NK-92 (cell line): ENCODE measurements around the gene NDUFAF2.
"Not testable (repeated sequence)": the region's sequence is repeated elsewhere in the genome, so short reads cannot be mapped to it uniquely, and the experiment has no call there.

Experiments
- DNase-seq: peaks from one replicate; lab custom pipeline; 2025; ENCODE audit not compliant: unreplicated experiment; lab: John Stamatoyannopoulos, UW

Gene NDUFAF2

DNA sequence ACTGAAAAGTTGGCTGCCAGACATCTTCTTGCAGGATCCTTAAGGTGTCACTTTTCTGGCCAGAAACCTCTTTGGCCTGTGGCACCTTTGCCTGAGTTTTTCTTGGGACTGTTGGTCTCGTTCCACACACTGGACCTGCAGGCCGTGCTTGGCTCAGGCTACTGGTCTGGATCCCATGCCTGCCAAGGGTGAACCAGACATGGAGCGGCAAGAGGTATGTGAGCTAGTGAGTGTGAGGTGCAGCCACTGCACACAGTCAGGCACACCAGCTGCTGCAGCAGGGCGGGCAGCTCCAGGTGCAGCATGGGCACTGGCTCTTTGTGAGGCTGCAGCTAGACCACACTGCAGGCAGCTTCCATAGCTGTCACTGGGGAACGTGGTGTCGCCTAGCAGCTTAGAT, 47.9 kb downstream of the NDUFAF2 start:
- DNase-seq = no peak

DNA sequence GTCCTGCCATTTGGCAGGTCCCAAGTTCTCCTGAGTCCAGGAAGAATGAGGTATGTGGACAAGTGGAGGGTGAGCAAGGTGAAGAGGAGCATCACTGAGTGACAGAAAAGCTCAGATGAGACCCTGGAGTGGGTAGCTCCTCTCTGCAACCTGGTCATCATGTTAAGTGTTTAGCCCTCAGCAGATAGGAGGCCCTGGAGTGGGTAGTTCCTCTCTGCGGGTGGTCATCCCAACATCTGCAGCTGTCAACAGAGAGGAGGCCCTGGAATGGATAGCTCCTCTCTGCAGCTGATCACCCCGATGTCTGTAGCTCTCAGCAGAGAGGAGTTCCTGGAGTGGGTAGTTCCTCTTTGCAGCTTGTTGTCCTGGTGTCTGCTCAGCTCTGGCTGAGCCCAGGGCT, 48.4 kb downstream of the NDUFAF2 start:
- no peak for DNase-seq

DNA sequence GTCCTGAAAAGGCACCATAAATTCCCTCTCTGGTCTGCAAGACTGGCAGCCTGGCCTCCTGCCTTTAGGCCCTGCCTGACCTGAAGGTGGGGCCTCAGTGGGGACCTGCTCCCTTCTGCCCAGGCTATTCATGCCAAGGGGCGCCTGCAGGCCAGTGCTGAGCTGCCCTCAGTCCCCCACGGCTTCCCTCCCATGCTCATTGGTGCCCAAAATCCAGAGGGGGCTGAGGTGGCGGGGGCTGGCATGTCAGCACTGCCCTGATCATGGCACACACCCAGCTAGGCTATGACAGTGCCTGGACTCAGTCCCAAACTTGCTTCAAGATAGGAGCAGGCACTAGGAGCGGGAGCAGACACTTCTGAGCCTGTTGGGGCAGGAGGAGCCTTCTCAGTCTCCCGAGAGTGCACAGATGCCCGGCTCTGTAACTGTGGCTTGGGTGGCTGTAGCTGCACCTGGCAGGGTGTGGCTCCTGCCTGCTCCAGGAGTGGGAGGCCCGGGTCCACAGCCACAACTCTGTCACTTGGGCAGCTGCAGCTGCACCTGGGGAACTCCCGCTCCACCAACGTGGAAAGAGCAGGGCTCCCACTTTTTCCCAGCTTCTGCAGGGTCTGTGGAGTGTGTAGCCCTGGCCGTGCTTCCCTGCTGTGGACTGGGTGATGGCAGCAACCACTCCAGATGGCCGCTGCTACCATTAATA, 49.0 kb downstream of the NDUFAF2 start:
- no peak for DNase-seq

DNA sequence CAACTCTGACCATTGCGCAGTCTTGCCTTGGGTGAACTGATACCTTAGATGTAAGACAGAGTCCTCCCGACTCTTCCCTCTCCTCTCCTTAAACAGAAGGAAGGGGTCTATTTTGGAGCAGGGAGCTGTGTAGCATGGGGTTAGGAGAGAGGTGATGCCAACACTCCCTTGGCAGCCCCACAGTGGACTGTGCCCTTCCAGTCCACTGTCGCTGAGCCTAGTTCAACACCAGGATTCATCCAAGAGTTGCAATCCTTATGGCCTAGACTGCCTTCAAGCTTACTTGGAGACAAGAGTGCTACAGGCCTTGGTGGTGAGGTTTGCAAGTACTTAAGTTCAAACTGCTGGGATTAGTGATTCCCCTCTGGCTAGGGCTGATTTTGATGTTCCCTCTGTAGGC, 51.4 kb downstream of the NDUFAF2 start:
- DNase-seq = no peak

DNA sequence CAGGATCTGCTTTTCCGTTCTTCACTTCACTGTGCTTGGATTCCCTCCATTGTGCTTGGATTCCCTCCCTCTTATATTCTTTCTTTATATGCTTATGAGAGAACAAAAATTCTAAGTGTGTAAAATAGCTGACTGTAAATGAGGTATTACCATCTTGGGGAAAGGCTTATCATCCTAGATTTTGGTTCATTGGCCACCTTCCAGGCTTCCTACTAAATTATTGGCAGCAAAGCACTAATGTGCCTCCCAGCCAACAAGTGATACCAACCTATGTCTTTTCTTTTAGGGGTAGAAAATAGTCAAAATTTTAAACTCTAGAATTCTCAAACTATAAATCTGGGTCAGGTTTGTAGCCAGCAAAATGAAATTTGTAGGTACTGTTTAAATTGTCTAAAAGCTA, 52.7 kb downstream of the NDUFAF2 start:
- DNase-seq = no peak

DNA sequence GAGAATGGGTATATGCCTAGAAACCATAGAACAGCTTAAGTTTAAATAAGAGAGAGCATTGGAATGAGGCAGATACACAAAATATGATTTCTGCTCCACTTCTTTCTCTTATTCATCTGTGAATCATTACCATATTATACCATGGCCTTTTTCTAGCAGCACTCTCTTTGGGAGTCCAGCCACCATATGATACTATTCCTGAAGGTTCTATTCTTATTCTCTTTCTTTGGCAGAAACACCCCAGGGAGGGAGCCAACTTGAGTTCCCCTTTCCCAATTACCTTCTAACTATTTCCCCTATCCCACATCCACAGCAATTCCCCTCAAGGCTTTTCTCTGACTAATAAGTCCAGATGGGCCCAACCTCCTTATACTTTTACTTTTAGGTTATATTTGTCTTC, 55.9 kb downstream of the NDUFAF2 start:
- no peak for DNase-seq

DNA sequence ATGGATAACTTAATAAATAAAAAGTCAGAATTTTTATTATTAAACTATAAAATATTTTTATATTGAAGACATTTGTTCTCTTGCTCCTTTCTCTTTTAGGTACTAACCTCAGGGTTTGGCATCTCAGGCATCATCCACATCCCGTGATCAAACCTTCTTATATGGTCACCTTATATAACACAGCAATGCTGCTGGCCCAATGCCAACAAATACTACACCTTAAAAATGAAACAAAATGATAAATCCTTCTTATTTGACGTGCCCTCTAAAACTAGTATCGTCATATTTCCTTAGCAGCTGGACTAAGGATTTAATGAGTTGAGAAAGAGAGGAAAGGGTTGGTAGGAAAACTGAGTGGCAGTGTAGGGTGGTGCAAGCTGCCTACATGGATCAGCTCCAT, 56.6 kb downstream of the NDUFAF2 start:
- DNase-seq = no peak

DNA sequence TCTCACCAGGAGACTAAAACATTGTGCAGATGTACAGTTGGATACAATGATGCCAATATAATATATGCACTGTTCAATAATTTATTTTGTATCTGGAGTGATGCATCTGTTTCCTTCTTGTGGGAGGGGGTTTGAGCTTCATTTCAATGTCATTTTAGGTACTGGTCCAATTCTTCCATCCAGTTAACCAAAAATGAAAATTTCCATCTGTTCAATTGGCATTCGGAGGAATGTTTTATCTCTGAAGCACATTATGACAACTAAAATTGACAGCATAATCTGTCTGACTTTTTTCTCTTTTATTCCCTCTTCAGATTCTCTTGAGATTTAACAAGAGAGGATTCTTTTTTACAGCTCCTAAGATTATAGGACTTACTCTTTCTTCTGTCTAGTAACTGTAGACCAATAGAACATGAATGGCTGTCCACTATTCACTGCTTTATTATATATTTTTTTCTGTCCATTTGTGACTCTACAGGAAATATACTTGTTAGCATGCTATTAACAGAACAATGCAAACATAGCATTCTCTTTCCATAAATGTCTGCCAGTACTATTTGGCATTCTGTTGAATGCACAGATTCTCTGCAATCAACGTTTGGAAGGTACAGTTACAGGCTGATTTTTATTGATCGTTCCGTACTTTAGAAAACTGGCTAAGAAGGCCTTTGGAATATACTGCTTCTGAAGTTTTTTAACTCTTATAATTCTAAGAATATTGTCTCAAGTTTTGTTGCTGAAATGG, 57.8 kb downstream of the NDUFAF2 start:
- DNase-seq = no peak

DNA sequence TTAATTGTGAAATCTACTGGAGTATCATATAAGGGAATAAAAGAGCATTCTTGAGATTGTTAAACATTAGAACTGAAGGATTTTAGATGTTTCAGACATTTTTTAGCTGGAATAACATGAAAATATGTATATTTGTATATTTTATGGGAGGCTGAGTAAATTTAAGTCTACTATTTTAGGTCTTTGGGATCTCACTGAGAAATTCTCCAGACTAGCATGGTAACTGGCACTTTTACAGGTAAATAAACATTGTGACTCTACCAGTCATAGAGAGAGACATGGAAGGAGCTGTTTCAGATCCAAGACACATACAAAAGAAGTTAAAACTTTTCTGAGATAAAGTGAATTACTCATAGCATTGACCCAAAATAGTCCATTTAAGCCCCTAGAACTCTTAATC, 59.4 kb downstream of the NDUFAF2 start:
- DNase-seq = no peak

DNA sequence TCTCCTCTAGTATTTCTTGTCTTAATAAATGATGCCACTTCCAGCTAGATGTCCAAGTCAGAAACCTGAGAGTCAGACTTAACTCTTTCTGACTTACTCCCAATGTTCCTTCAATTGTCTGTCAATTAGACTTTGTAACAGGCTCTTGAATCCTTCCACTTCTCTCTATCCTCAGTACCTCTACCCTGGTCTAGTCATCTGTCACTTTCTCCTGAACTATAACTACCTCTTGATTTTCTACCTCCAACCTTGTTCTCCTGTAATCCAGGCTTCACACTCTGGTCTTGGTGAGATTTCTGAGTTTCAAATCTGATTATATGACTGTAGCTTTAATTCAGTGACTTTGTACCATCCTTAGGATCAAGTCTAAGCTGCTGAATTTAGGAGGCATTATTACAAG, 64.9 kb downstream of the NDUFAF2 start:
- DNase-seq = no peak

DNA sequence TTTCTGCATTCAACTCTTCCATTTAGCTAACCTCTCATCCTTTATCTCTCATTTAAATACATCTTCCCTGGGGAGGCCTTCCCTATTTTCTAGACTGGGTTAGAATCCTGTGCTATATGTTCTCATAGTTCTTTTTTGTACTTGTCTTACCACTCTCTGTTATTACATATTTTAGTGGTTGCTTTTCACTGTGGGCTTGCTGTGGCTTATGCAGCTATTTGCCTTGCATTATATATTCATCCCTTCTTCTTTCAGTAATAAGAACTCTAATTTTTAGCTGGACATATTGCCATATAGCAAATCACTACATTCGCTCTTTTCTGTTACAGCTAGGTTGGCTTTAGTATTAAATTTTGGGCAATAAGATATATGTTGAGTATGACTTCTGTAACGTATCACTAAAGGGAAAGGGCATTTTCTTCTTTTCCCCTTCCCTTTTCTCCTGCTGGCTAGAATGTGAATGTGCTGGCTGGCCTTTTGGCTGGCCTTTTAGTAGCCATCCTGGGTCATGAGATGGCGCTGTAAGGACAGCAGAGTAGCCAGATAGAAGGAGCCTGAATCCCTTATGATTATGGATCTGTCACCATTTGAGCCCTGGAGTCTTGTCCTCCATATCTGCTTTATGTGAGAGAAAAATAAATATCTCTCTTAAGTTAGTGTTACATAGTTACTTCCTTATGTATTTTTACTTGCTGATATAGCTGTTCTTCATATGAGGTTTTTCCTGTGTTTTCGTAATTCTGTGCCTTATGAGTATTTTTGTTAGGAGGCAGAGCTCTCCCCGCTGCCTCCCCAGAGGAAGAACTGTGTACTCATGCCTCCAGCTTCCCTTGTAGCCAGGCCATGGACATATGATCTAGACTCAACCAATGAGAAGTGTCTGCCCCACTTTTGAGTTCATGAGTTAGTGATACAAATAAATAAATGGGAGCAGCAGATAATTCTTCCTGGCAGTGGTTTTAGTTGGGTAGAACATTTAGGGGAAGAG, 65.8 kb downstream of the NDUFAF2 start:
- no peak for DNase-seq

DNA sequence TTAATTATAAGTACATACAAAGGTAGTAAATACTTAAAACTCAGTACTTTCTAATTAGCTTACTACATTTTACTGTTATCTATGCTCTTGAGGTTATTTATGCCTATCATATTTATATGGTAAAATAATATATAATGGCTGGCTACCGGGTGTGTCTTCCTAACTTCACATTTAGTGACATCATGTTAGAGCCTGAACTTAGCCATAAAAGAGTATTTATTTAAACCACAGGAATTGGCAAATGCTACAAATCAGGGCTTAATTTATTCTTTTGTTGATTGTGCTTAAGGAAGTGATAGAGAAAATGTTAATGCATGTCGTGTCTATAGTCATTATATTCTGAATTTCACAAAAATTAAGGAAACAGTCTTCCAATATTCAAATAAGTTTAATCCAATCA, 73.1 kb downstream of the NDUFAF2 start:
- DNase-seq = no peak

DNA sequence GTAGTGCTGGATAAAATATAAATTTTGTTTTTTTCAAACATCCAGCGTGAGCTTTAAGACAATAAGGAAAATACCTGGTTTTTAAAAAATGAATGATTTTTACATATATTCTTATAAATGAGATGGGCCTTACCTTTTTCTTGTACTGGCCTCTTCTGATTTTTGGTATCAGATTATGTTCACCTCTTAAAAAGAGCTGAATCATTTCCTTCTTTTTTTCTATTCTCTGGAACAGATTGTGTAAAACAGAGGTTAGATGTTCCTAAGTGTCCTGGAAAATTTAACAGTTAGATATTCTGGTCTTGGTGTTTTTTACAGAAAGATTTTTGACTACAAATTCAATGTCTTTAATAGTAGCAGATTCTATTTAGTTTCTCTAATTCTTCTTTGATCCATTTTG, 74.6 kb downstream of the NDUFAF2 start:
- DNase-seq = no peak

DNA sequence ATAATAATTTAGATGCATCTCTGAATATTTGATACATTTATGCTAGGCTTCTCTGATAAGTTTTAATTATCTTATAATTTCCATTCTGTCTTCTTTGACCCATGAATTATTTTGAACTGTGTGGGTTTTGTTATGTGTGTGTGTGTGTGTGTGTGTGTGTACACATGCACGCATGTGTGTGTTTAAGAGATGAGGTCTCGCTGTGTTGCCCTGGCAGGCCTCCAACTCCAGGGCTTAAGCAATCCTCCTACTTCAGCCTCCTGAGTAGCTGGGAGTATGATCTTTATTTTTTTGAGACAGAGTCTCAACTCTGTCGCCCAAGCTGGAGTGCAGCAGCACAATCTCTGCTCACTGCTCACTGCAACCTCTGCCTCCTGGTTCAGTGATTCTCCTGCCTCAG, 75.4 kb downstream of the NDUFAF2 start:
- no peak for DNase-seq

DNA sequence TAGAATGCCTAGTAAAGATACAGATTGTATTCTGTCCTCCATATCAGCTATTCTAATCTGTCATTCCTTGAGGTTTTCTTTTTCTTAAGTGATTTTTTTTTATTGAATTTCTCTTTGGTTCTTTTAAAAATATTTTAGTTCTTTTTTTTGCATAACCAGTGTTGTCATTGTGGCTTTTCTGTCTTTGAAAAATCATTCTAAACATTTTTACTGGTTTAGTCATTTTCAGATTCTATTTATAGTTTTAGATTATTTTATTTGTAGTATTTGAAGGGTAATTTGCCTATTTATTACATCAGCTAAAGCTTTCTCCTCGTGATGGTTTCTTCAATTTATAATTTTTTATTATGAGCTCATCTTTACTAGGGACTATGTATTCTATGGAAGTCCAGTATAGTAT, 78.1 kb downstream of the NDUFAF2 start:
- DNase-seq = no peak

DNA sequence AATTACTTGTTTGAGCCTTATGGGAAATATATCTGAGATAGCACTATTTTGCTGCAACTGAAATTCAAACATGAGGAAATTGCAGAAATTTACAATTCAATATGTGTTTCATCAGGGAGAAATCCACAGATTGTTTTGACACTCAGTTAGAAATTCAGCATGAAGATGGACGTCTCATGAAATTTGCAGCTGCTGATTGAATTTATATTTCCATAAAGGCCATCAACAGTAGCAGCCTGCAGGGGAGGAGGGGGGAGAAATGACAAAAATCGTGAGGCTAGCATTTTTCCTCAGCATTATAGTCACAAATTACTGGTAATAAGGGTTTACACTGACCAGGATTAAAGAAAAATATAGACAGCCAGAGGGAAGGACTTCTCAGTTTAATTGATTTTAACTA, 81.0 kb downstream of the NDUFAF2 start:
- DNase-seq = no peak

DNA sequence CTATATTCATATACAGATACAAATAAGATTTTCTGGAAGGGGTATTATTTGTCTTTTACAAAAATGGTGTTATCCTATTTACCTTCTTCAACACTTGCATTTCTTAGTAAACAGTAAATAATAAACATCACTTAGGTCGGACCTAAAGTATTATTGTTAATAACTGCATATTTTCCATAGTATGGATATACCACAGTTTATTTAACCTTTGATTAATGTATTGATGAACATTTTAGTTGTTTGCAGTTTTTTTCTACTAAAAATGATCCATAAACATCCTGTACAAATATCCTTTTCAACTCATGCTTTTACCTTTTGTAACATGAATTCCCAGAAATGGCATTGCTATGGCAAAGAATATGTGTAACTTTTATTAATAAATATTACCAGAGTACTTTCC, 83.4 kb downstream of the NDUFAF2 start:
- no peak for DNase-seq

DNA sequence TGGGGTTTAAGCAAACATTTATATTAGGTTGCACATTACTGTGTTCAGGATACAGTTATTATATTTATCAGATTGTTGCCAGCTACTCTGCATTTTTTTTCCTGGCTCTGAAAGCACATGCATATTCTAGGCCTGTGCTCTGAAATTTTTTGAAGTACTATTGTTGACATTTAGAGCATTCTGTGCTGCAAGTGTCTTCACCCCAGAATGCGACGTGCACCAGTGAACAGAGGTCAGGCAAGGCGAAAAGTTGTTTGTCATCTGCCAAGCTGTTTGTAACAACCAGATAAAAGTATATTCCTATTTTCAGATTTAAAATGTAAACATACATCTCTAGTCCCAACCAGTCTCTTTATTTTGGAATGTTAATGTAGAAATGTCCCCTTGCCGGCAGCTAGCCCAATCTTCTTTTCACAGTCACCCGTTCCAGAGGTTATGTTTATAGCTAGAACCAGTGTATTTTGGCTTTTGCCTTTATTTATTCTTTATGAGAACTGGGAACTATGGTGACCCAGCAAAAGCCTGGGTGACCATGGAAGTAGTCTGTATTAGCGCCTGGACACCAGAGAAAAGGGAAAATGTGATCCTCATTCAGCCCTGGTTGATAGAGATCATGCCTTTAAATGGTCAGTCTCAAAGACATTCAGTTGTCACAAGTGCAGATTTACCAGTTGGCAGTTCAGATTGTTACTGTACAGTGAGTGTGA, 84.6 kb downstream of the NDUFAF2 start:
- DNase-seq = no peak

DNA sequence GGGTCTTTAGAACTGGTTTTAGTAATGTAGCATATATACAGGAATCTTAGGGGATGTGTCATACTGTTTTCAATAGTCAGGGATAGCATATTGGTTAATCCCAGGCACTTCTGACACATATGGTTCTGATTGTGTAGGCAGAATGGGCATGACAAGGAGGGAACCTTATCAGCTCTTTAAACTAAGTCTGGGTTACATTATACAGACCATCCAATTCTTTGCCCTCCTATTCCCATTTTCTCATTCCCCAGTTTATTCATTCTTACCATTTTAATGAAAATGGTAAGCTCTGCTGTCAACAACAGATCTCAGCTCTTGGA, 85.1 kb downstream of the NDUFAF2 start:
- DNase-seq = no peak

DNA sequence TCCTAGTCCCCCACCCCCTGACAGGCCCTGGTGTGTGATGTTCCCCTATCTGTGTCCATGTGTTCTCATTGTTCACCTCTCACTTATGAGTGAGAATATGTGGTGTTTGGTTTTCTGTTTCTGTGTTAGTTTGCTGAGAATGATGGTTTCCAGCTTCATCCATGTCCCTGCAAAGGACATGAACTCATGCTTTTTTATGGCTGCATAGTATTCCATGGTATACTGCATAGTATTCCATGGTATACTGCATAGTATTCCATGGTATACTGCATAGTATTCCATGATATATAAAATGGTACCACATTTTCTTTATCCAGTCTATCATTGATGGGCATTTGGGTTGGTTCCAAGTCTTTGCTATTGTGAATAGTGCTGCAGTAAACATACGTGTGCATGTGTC, 86.3 kb downstream of the NDUFAF2 start:
- not testable (repeated sequence) for DNase-seq

DNA sequence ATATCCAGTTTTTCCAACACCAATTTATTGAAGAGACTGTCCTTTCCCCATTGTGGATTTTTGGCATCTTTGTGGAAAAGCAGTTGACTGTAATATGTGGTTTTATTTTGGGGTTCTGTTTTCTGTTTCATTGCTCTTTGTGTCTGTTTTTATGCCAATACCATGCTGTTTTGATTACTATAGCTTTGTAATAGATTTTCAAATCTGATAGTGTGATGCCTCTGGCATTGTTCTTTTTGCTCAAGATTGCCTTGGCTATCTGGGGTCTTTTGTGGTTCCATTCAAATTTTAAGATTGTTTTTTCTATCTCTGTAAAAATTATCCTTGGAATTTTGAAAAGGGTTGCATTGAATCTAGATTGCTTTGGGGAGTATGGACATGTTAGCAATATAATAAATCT, 99.5 kb downstream of the NDUFAF2 start:
- DNase-seq = no peak
